Sciatic nerve (tissue), 2 donors: ENCODE measurements around the gene TMA7B. TPM values are rescaled to one million over a fixed set of nuclear protein-coding genes. Genes with fewer than 3 reads are reported as not detected.

Experiments
- ATAC-seq: fragments of 200-7000 bp; cut with Tn5 transposase; one replicate; pipeline ENCODE4 v1.9.1; 2020; ENCODE audit warnings: mild to moderate bottlenecking, moderate library complexity
- DNase-seq: peaks from one replicate; pipeline ENCODE4 v3.0.0-alpha.2; 2020; ENCODE audit warnings: low spot score
- intact Hi-C: fragments of 100-400 bp; cut with DNase I; formaldehyde crosslinking; loops from one replicate; pipeline ENCODE4 v1.14.2; 2022
- total RNA-seq: library from RNA; stranded (reverse); fragmentation: NEBNext Ultra II Directional; extraction: Animal tissue kit (Norgen Biotek cat#: 25700); gene quantifications from one replicate; pipeline ENCODE4 v1.2.1, GENCODE V29; 2021
- donor health status: DM: no; HTN: no; CAD: no.
- donor health status: DM: no; HTN: no; CAD: no.

The TMA7B gene
- total RNA-seq, 1 donor from 2014 or later: 0.45 TPM

DNA sequence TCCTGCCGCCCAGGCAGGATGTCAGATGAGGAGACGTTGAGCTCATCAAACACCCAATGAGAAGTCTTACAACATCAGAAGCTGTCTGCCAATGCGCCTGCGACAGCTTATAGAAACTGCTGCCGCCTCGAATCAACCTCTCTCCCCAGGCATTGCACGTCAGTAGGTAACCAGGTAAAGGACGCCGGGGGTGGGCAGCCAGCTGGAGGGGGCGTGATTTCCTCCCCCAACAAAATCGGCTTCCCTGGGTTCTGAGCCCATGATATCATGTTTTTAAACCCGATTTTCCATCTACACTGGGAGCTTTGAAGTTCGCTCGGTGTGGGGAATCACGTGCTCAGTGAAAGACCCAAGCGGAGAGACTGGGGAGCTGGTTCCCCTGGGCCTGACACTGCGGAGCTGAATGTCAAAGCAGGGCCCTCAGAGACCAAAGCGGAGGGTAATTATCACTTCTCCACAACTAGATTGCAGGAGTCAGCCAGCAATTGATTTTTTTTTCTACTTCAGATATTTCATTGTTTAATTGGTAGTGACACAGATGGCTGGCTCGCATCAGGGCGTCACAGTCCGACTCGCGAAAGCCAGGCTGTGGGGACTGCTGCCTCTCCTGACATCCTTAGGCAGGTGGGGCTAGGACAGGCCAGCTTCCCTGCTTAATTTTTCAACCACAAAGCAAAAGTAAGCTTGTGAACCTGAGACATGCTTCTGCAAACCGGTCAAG is 49.9 kb downstream of the TMA7B start:
- intact Hi-C loops: no loop called here

DNA sequence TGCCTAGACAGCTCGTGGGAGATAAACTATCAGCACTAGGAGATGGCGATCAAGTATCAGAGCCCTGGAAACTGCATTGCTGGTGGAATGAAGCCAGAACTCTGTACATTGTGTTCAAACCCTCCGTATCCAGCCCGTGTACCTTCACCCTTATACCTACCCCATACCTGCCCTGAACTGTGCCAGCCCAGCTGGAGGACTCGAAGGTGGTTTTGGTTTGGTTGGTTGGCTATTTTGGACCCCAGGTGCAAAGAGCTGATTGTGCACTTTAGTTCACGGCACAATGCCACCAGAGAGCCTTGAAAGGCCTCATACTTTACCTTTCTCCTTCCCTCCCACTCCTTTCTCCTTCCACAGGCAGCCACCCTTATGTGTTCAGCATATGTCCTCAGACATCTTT is 50.5 kb downstream of the TMA7B start:
- intact Hi-C loops: no loop called here
- ATAC-seq (no peak), DNase-seq (no peak)

More for the DNA sequence above, 49.9 kb downstream of the TMA7B start:
- DNase-seq (no peak), ATAC-seq (no peak)

Other genes starting within 250 kb of the TMA7B start
- 4.9 TPM for gene ENTHD1, start 66.6 kb upstream of the TMA7B start, total RNA-seq
- 7.5 TPM for gene GRAP2, start 59.3 kb upstream of the TMA7B start, total RNA-seq
- 11.4 TPM for gene FAM83F, start 34.6 kb downstream of the TMA7B start, total RNA-seq
- 86.0 TPM for gene TNRC6B, start 217.5 kb downstream of the TMA7B start, total RNA-seq